Measurements from ENCODE around the gene CAPG.

The CAPG gene

DNA sequence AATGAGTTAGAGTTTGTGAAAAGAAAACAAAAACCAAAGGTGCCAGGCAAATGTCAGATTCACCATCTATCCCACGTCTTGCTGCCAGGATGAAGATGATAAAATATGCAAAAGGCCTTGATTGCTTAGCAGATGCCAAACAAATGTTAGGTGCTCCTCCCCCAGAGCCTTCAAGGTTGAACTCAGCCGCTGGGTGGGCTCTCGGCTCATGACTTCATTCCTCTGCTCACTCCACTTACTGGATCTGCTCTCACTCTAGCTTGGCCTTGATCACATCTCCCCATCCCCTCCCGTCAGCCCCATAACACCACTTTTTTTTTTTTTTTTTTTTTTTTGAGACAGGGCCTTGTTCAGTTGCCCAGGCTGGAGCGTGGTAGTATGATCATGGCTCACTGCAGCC is 46.9 kb upstream of the CAPG start:
- Histone ChIP-seq H3K4me2 (ENCODE audit: low read length) (no peak overlapping the region), H3K9me3 (ENCODE audit: control insufficient read depth, low read length) (no peaks in the 10 kb centered on the region), H3K27ac (no peak overlapping the region), H3K9ac (no peak overlapping the region), H3K79me2 (no peaks in the 10 kb centered on the region), H3K27me3 (ENCODE audit: control insufficient read depth, insufficient read depth, low read length) (no peaks in the 10 kb centered on the region), H3K36me3 (ENCODE audit: control insufficient read depth, insufficient read depth, low read length) (no peaks in the 10 kb centered on the region), H2AFZ (no peak overlapping the region), H3K4me1 (peaks cover 5% of the 10 kb centered on the region), H3K4me3 (ENCODE audit: low read depth, low read length) (no peak overlapping the region)
- TF ChIP-seq, protein P1, sequence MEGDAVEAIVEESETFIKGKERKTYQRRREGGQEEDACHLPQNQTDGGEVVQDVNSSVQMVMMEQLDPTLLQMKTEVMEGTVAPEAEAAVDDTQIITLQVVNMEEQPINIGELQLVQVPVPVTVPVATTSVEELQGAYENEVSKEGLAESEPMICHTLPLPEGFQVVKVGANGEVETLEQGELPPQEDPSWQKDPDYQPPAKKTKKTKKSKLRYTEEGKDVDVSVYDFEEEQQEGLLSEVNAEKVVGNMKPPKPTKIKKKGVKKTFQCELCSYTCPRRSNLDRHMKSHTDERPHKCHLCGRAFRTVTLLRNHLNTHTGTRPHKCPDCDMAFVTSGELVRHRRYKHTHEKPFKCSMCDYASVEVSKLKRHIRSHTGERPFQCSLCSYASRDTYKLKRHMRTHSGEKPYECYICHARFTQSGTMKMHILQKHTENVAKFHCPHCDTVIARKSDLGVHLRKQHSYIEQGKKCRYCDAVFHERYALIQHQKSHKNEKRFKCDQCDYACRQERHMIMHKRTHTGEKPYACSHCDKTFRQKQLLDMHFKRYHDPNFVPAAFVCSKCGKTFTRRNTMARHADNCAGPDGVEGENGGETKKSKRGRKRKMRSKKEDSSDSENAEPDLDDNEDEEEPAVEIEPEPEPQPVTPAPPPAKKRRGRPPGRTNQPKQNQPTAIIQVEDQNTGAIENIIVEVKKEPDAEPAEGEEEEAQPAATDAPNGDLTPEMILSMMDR (IDR thresholded peaks at IDR 0.05) = no peak

DNA sequence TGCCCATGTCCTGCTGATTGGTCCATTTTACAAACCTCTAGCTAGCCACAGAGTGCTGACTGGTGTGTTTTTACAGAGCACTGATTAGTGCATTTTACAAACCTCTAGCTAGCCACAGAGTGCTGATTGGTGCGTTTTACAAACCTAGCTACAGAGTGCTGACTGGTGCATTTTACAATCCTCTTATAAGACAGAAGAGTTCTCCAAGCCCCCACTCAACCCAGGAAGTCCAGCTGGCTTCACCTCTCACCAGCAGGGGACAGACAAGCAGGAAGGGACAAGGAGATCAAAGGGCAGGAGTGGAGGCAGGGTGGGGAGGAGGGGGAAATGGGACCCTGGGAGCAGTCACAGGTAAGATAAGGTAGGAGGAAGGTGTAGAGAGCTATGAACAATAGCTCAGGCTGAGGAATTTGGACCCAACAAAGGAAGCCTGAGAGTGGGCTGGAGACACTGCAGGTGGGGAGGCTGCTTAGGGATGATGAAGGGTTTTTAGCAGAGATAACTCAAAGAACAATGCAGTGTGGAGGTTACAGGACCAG is 45.5 kb upstream of the CAPG start:
- no peaks in the 10 kb centered on the region for H3K36me3 ChIP-seq (ENCODE audit: control insufficient read depth, insufficient read depth, low read length)
- H3K4me2 ChIP-seq (ENCODE audit: low read length) = no peak overlapping the region
- H3K4me3 ChIP-seq (ENCODE audit: low read depth, low read length) = no peak overlapping the region
- H3K27ac ChIP-seq = no peak overlapping the region
- H3K4me1 ChIP-seq = peaks cover 5% of the 10 kb centered on the region
- TF ChIP-seq, protein P1 (IDR thresholded peaks at IDR 0.05) = no peak
- no peak overlapping the region for H3K9ac ChIP-seq
- peak overlapping the region; percentile 9 for H2AFZ ChIP-seq
- no peaks in the 10 kb centered on the region for H3K79me2 ChIP-seq
- no peaks in the 10 kb centered on the region for H3K27me3 ChIP-seq (ENCODE audit: control insufficient read depth, insufficient read depth, low read length)
- no peaks in the 10 kb centered on the region for H3K9me3 ChIP-seq (ENCODE audit: control insufficient read depth, low read length)

DNA sequence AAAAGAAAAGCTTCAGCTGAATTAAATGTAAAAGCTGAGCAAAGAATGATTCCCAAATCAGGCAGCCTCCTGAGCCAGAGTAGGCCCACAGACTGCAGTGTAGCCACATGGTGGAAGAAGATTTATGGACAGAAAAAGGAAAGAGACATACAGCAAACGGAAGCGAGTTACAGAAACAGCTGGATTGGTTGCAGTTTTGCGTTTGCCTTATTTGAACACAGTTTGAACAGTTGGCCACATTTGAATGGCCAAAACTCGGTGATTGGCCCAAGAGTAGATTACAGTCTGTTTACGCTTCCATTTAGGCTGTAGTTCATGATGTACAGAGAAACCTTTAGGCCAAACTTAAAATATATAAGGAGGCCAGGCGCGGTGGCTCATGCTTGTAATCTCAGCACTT is 43.4 kb upstream of the CAPG start:
- Histone ChIP-seq H3K9me3 (ENCODE audit: control insufficient read depth, low read length) (no peaks in the 10 kb centered on the region), H2AFZ (no peak overlapping the region), H3K9ac (no peak overlapping the region), H3K36me3 (ENCODE audit: control insufficient read depth, insufficient read depth, low read length) (no peaks in the 10 kb centered on the region), H3K27ac (no peak overlapping the region), H3K79me2 (no peaks in the 10 kb centered on the region), H3K4me2 (ENCODE audit: low read length) (no peak overlapping the region), H3K4me3 (ENCODE audit: low read depth, low read length) (no peak overlapping the region), H3K27me3 (ENCODE audit: control insufficient read depth, insufficient read depth, low read length) (no peaks in the 10 kb centered on the region), H3K4me1 (peaks cover 5% of the 10 kb centered on the region)
- TF ChIP-seq, protein P1 (IDR thresholded peaks at IDR 0.05) = no peak

DNA sequence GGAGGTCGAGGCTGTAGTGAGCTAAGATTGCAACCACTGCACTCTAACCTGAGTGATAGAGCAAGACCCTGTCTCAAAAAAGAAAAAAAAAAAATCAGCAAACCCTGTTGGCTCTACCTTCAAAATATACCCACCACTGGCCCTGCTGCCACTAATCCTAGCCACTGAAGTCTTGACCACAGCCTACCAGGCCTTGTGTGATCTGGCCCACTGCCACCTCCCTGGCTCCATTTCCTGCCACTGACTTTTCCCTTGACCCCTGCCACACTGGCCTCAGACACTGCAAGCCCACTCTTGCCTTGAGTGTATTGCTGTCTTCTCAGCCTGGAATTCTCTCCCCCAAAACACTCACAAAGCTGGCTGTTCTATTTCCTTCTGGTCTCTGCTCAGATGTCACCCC is 42.1 kb upstream of the CAPG start:
- H3K4me3 ChIP-seq (ENCODE audit: low read depth, low read length) = no peak overlapping the region
- H3K4me2 ChIP-seq (ENCODE audit: low read length) = no peak overlapping the region
- no peaks in the 10 kb centered on the region for H3K36me3 ChIP-seq (ENCODE audit: control insufficient read depth, insufficient read depth, low read length)
- no peaks in the 10 kb centered on the region for H3K79me2 ChIP-seq
- no peaks in the 10 kb centered on the region for H3K9me3 ChIP-seq (ENCODE audit: control insufficient read depth, low read length)
- peaks cover 5% of the 10 kb centered on the region for H3K4me1 ChIP-seq
- no peak overlapping the region for H2AFZ ChIP-seq
- H3K9ac ChIP-seq = no peak overlapping the region
- no peak overlapping the region for H3K27ac ChIP-seq
- TF ChIP-seq, protein P1 (IDR thresholded peaks at IDR 0.05) = no peak
- H3K27me3 ChIP-seq (ENCODE audit: control insufficient read depth, insufficient read depth, low read length) = no peaks in the 10 kb centered on the region

DNA sequence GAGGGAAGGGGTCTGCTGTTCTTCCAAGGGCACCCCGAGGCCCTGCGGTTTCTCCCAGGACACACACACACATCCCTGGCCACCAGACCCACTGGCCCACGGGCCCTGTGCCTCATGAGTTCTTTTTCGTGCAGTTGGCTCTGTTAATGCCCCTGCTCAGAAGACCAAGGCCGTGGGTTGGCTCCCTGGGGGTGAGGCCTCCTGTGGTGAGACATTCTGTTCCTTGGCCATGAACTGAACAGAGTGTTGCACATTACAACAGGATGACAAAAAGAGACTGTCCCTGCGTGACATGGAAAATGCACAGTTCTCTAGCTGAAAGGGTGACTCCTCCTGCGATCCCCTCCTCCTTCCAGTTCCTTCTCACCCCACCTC is 39.0 kb upstream of the CAPG start:
- Histone ChIP-seq H3K4me1 (no peaks in the 10 kb centered on the region), H3K4me2 (ENCODE audit: low read length) (no peak overlapping the region), H3K27me3 (ENCODE audit: control insufficient read depth, insufficient read depth, low read length) (no peaks in the 10 kb centered on the region), H3K9ac (no peak overlapping the region), H2AFZ (no peak overlapping the region), H3K27ac (no peak overlapping the region), H3K79me2 (no peaks in the 10 kb centered on the region), H3K36me3 (ENCODE audit: control insufficient read depth, insufficient read depth, low read length) (no peaks in the 10 kb centered on the region), H3K4me3 (ENCODE audit: low read depth, low read length) (no peak overlapping the region), H3K9me3 (ENCODE audit: control insufficient read depth, low read length) (no peaks in the 10 kb centered on the region)
- TF ChIP-seq, protein P1 (IDR thresholded peaks at IDR 0.05) = no peak
